KMS-11 (cell line): ENCODE data around the gene BRMS1L.

Source experiments
- H2AFZ ChIP-seq: fragments of 200-600 bp; sonication (generic); 2 replicates; pipeline ENCODE4 v1.6.1; 2016; ENCODE audit warnings: antibody characterized with exemption, mixed run types, low read depth
- H3K27ac ChIP-seq: fragments of 200-600 bp; sonication (generic); 2 replicates; pipeline ENCODE4 v1.6.1; 2016; ENCODE audit warnings: mild to moderate bottlenecking, mixed run types
- H3K27me3 ChIP-seq: fragments of 200-600 bp; sonication (generic); 2 replicates; pipeline ENCODE4 v1.6.1; 2017; ENCODE audit warnings: mild to moderate bottlenecking, low read depth, mixed run types, moderate library complexity; ENCODE audit not compliant: insufficient read depth
- H3K36me3 ChIP-seq: fragments of 200-600 bp; sonication (generic); 2 replicates; pipeline ENCODE4 v1.6.1; 2017; ENCODE audit warnings: mild to moderate bottlenecking, mixed run types; ENCODE audit not compliant: insufficient read depth
- H3K4me1 ChIP-seq: fragments of 200-600 bp; sonication (generic); 2 replicates; pipeline ENCODE4 v1.6.1; 2016; ENCODE audit warnings: mild to moderate bottlenecking, low read depth, mixed run types; ENCODE audit not compliant: poor library complexity, severe bottlenecking
- H3K4me2 ChIP-seq: fragments of 200-600 bp; sonication (generic); 2 replicates; pipeline ENCODE4 v1.7.0; 2016; ENCODE audit warnings: mild to moderate bottlenecking, mixed run types
- H3K4me3 ChIP-seq: fragments of 200-600 bp; sonication (generic); IDR thresholded peaks from 2 replicates; pipeline ENCODE4 v1.6.1; 2017; ENCODE audit warnings: low read depth, low read length, mixed read lengths; ENCODE audit not compliant: insufficient read depth
- H3K79me2 ChIP-seq: fragments of 200-600 bp; sonication (generic); 2 replicates; pipeline ENCODE4 v1.6.1; 2016; ENCODE audit warnings: low read depth, mixed run types; ENCODE audit not compliant: insufficient read depth
- H3K9ac ChIP-seq: fragments of 200-600 bp; sonication (generic); 2 replicates; pipeline ENCODE4 v1.6.1; 2016; ENCODE audit warnings: mild to moderate bottlenecking, mixed run types
- H4K20me1 ChIP-seq: fragments of 200-600 bp; sonication (generic); 2 replicates; pipeline ENCODE4 v1.6.1; 2016; ENCODE audit warnings: mild to moderate bottlenecking, mixed run types; ENCODE audit not compliant: insufficient read depth
- CTCF ChIP-seq: fragments of 200-600 bp; sonication (generic); conservative IDR thresholded peaks from 2 replicates; pipeline ENCODE4 v1.6.1; 2017; ENCODE audit warnings: low read depth, mild to moderate bottlenecking, antibody characterized with exemption, low read length, moderate library complexity, mixed read lengths

The BRMS1L gene

GRCh38 chr14:35915775-35916174 lies 89.6 kb downstream of the BRMS1L start:
- H3K27me3 ChIP-seq, result no peaks in the 10 kb centered on the region
- H3K9ac ChIP-seq, result no peak overlapping the region
- H2AFZ ChIP-seq, result no peak overlapping the region
- no peak overlapping the region for H3K4me3 ChIP-seq
- peaks cover 15% of the 10 kb centered on the region for H3K4me1 ChIP-seq
- H4K20me1 ChIP-seq, result no peaks in the 10 kb centered on the region
- no peak for TF ChIP-seq CTCF
- no peak overlapping the region for H3K27ac ChIP-seq
- H3K4me2 ChIP-seq, result no peak overlapping the region
- H3K36me3 ChIP-seq, result no peaks in the 10 kb centered on the region
- no peaks in the 10 kb centered on the region for H3K79me2 ChIP-seq
